Spleen (tissue), 7 donors: ENCODE results near the gene GIPC2.

Experiments used
- POLR2AphosphoS5 ChIP-seq, 3 donors: sonication (generic); formaldehyde crosslinking; IDR thresholded peaks; one replicate each; pipeline ENCODE4 v1.5.1; 2017; ENCODE audit warnings: antibody characterized with exemption in 3 of 3
- TF ChIP-seq, protein P1 (sequence below), 11 experiments: fragments of 200-600 bp in 7 of 11; fragments of 450-650 bp in 4 of 11; sonication (generic) in 4 of 11; IDR thresholded peaks in 8 of 11; conservative IDR thresholded peaks in 3 of 11; 1 replicate in 7 of 11; 2 replicates in 4 of 11; pipeline versions ENCODE4 v1.4.0 to v1.8.0; 2016 to 2021; ENCODE audit warnings: antibody characterized with exemption in 11 of 11, inconsistent platforms in 4 of 11, mild to moderate bottlenecking in 1 of 11
- donor health status: DM: no; HTN: no; CAD: no; lungs with moderate emphysema.
- donor health status: DM: no; HTN: no; CAD: no.
- donor health status: DM: no; HTN: no; CAD: no.

DNA sequence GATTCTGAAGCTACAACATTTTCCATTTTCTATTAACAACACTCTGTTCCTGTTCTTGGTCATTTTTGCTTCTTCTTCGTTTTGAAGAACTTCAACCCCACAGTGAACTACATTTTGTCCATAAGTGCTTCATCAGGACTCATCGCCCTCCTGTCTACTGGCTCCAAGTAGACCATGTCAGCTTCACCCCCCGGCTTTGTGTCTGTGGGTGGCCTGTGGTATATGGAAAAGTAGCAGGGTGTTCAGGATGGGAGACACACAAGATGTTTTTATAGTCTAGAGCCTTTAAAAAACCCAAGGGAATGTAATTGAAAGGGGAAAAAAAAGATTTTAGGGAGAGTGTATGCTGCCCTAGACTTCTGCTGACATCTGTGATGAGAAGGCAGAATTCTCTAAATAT lies 46.1 kb downstream of the GIPC2 start:
- TF ChIP-seq, protein P1, sequence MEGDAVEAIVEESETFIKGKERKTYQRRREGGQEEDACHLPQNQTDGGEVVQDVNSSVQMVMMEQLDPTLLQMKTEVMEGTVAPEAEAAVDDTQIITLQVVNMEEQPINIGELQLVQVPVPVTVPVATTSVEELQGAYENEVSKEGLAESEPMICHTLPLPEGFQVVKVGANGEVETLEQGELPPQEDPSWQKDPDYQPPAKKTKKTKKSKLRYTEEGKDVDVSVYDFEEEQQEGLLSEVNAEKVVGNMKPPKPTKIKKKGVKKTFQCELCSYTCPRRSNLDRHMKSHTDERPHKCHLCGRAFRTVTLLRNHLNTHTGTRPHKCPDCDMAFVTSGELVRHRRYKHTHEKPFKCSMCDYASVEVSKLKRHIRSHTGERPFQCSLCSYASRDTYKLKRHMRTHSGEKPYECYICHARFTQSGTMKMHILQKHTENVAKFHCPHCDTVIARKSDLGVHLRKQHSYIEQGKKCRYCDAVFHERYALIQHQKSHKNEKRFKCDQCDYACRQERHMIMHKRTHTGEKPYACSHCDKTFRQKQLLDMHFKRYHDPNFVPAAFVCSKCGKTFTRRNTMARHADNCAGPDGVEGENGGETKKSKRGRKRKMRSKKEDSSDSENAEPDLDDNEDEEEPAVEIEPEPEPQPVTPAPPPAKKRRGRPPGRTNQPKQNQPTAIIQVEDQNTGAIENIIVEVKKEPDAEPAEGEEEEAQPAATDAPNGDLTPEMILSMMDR (IDR thresholded peaks at IDR 0.05 in 8 of 11, conservative IDR thresholded peaks at IDR 0.05 in 3 of 11) = no peak
- no peak for TF ChIP-seq POLR2AphosphoS5 (IDR thresholded peaks at IDR 0.05)
